Activated gamma-delta T cell treated with Interleukin-2 at 50 U/mL for 16 hours (primary cell): Measurements from ENCODE around the gene AANAT.

Experiments
- DNase-seq: peaks from one replicate; pipeline ENCODE4 v3.0.0-alpha.2; 2020

Gene AANAT

GRCh38 chr17:76491271-76492122, 24.1 kb downstream of the AANAT start:
- peak; percentile 21 for DNase-seq

GRCh38 chr17:76492123-76492988, 25.0 kb downstream of the AANAT start:
- no peak for DNase-seq

- DNase-seq: peak; percentile 30
Observed at GRCh38 chr17:76492989-76493501, 25.6 kb downstream of the AANAT start.

GRCh38 chr17:76493505-76494167, 26.2 kb downstream of the AANAT start:
- peak; percentile 45 for DNase-seq

GRCh38 chr17:76495663-76496400, 28.4 kb downstream of the AANAT start:
- no peak for DNase-seq

GRCh38 chr17:76496464-76496863, 29.1 kb downstream of the AANAT start:
- no peak for DNase-seq

GRCh38 chr17:76497699-76497978, 30.2 kb downstream of the AANAT start:
- DNase-seq: no peak

- no peak for DNase-seq
Observed at GRCh38 chr17:76497979-76498875, 30.8 kb downstream of the AANAT start.

- peak; percentile 22 for DNase-seq
Observed at GRCh38 chr17:76498876-76499251, 31.5 kb downstream of the AANAT start.

- DNase-seq: no peak
Observed at GRCh38 chr17:76499267-76499667, 31.9 kb downstream of the AANAT start.

- no peak for DNase-seq
Observed at GRCh38 chr17:76500074-76500746, 32.8 kb downstream of the AANAT start.

GRCh38 chr17:76500747-76501017, 33.3 kb downstream of the AANAT start:
- no peak for DNase-seq

GRCh38 chr17:76501018-76501826, 33.8 kb downstream of the AANAT start, which contains the start of gene RHBDF2:
TSS of gene RHBDF2 (minus strand) at chr17:76501423. CDS start at chr17:76481524, 19,899 bp downstream.
- DNase-seq: peak; percentile 97

- no peak for DNase-seq
Observed at GRCh38 chr17:76501827-76502307, 34.5 kb downstream of the AANAT start.

GRCh38 chr17:76502341-76503211, 35.2 kb downstream of the AANAT start:
- no peak for DNase-seq

GRCh38 chr17:76504117-76504516, 36.7 kb downstream of the AANAT start:
- no peak for DNase-seq

GRCh38 chr17:76506408-76507345, 39.3 kb downstream of the AANAT start:
- peak; percentile 89 for DNase-seq
